LHCN-M2 (cell line): ENCODE measurements around the gene DIRAS2. TPM values are rescaled to one million over a fixed set of nuclear protein-coding genes. Genes with fewer than 3 reads are reported as not detected.

ENCODE experiments used
- DNase-seq: peaks from one replicate; pipeline ENCODE4 v3.0.0-alpha.2; 2012; ENCODE audit warnings: low read depth
- total RNA-seq: library from RNA; depleted of rRNA; stranded (reverse); fragments of >200 nt; gene quantifications from 2 replicates; pipeline ENCODE4 v1.2.3, GENCODE V29; 2014; rRNA removed

The DIRAS2 gene
- total RNA-seq, 1 experiment from 2014 or later: not detected

DNA sequence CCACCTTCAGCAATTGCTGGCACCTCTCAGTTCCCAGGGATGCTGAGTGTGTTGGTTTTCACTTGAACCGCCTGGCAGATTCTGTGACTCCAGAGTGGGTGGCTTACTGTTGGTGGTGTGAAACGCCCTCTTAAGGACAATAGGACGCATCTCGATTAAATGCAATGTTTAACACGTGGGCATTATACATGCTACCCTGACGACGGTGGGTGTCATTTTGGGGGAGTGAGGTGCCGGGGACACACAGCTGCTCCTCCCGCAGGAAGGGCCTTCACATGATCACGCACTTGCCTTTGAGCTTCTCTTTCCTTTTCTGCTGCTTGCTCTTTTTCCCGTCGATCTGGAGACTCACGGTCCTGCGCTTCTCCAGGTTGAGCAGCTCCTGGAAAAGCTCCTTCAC, 29.7 kb downstream of the DIRAS2 start:
- DNase-seq: no peak

DNA sequence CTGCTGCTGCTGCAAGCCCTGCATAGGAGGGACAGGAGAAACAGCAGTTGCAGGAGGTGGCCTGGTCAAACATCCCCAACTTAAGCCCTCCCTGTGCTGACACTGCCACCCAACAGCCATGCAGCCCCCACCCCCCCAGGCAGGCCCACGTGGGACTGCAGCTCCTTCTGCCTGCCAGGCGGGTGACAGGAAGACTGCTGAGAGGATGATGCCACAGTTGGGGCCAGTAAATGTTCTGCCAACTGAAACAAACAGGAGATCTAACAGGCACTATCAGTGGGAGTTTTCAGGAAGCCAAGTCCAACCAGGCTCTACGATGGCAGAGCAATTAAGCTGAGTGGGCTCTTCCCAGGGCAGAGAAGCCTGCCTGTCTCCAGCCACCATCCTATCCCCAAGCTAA, 31.1 kb downstream of the DIRAS2 start:
- DNase-seq: no peak

DNA sequence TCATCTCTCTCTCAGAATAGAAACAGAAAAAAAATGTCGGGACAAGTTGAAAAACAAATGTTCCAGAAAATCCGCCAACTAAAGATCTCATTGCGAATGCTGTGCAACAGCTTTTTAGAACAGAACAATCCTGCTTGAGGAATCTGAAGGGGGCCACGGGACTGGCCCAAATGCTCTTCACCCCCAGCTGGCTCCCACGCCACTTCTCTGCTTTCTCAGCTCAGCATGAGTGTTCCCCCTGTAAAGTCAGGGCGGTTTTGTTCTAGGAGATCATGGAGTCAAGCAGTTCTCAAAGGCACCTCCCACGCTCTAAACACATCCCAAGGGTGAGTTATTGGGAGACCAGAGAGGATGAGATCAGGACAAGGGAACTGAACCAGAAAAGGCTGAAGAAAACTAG, 31.5 kb downstream of the DIRAS2 start:
- DNase-seq: no peak

- DNase-seq: no peak
Measured at GRCh38 chr9:90607701-90608516, 34.7 kb downstream of the DIRAS2 start.

DNA sequence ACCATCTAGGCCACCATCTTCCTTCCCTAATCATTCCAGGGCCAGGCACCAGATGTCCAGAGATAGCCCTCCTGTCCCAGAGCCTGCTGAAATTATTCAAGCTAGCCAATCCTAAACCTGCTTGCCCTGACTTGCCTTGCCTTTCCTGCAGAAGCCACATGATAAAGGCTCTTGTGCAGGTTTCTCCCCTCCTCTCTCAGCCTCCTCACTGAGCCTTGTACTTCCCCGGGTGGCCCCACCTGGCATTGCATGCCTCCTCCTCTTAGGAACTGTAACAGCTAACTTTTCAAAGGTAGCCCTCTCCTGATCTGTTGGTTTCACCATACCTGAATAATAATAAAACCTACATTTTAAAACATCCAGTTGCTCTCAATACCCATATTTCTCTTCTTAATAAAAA, 42.6 kb downstream of the DIRAS2 start:
- DNase-seq: no peak

- DNase-seq: no peak
Measured at GRCh38 chr9:90598191-90598590, 44.4 kb downstream of the DIRAS2 start.

DNA sequence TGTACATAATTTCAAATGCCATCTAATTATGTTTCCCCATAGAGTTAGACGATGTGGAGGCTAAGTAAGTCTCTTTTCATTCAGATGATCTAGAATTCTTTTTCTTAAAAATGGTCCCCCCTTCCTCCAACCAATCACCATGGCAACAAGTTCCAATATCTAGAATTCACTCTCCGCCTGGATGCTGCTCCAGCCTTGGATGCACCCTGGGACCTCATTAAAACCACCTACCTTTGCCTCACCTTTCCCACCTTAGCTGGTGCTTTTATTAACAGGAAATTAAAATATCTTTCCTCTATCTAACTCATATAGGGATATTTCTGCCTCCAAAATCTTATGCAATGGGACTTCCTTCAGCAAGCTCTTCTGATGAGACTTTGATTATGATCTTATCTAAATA, 49.0 kb downstream of the DIRAS2 start:
- no peak for DNase-seq

- DNase-seq: no peak
Measured at GRCh38 chr9:90580576-90580975, 62.0 kb downstream of the DIRAS2 start.

- no peak for DNase-seq
Measured at GRCh38 chr9:90579181-90579580, 63.4 kb downstream of the DIRAS2 start.

DNA sequence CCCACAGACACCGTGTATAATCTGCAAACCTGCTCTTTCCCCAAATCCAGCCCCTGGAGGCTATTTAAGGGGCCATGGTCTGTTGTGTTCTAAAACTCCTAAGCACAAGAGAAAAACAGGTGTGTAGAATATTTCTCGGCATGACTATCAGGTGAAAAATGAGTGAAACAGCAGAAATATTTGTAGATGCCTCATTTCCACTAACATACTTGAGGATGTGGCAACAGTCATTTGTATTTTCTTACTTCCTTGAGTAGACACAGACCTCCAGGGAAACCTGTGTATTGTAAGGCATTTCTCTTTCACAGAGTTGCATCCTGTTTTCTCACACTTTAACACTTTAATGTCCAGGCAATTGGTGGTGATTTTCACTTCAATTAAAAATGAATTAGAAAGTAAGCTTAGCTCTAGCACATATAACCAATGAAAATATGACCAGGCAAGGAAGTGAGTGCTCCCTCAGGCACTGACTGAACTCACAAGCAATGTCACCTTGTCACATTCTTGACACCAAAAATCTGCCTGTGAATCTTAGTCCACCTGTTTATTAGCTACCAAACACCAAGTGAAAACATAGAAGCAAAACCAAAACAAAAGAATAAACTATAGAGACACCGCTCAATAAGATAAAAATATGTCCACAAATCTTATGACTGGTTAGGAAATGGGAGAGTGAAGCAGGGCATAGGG, 64.4 kb downstream of the DIRAS2 start:
- DNase-seq: no peak

DNA sequence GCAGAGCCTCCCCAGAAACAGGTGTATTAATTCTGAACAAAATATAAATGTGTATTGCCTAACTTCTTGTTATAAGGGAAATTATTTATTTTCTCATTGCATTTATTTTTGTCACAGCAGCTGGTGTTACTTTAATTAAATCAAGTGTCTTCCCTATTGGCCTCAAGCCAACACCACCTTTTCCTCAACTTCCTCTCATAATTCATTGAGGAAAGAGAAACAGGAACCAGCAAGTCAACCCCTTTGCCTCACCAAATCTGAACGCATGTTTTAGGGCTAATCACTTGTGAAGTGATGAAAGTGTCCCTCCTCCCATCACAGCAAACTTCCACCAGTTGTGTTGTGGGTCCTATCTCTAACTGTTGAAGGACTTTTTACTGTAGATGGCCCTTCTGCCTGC, 73.1 kb downstream of the DIRAS2 start:
- DNase-seq: no peak

- DNase-seq: no peak
Measured at GRCh38 chr9:90568667-90569066, 74.0 kb downstream of the DIRAS2 start.

- no peak for DNase-seq
Measured at GRCh38 chr9:90562229-90562628, 80.4 kb downstream of the DIRAS2 start.

Other genes starting within 250 kb of the DIRAS2 start
- not detected in 2 replicates for gene SYK, start 159.0 kb upstream of the DIRAS2 start, total RNA-seq